Left kidney (tissue), 2 donors: ENCODE data around the gene PALMD. TPM values are rescaled to one million over a fixed set of nuclear protein-coding genes. Genes with fewer than 3 reads are reported as not detected.

ENCODE experiments used
- DNase-seq: peaks from one replicate; pipeline ENCODE4 v3.0.0-alpha.2; 2013
- polyA plus RNA-seq: library from polyadenylated mRNA; unstranded; fragments of 120-200 nt; gene quantifications from one replicate; pipeline ENCODE4 v1.2.1, GENCODE V29; 2013; ENCODE audit not compliant: insufficient read length

The PALMD gene
- polyA plus RNA-seq, 1 donor: 2.6 TPM

DNA sequence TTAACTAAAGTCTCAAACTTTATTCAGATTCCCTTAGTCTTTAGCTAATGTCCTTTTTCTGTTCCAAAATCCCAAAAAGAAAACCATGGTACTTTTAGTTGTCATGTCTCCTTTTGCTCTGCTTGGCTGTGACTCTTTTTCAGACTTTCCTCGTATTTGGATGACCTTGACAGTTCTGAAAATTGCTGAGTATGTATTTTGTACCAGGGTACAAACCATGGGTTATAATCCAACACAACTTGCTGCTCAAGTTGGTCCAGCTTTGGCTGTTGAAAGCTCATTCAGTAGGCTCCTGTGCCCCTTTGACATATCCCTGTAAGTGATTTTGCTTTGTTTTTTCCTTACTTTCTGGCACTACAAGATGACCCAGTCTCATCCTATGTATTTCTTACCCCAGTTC lies 51.7 kb downstream of the PALMD start:
- DNase-seq: no peak

DNA sequence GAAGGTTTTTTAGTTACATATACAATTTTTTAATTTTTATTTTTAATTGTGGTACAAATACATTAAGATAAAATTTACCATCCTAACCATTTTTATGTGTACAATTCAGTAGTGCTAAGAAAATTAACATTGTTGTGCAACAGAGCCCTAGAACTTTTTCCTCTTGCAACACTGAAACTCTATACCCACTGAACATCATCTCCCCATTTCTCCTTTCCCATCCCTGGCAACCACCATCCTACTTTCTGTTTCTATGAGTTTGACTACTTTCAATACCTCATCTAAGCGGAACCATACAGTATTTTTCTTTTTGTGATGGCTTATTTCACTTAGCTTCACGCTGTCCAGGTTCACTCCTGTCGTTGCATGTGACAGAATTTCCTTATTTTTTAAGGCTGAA lies 54.1 kb downstream of the PALMD start:
- no peak for DNase-seq

DNA sequence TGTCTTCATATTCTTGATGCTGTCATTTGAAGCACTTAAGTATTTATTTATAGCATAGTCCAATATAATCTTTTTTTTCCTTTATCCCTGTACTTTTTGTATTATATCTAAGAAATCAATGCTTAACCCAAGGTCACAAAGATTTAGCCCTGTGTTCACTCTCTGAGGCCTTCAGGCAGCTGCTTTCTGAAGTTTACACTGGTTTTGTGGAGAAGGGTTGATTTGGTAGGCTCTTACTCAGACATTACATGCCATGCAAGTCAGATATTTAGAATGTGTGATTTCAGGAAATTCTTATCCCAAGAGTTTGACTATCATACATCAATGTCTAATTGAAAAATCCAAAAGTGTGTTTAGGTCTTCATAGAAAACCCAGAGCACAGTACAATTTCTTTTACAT lies 56.3 kb downstream of the PALMD start:
- DNase-seq: no peak

DNA sequence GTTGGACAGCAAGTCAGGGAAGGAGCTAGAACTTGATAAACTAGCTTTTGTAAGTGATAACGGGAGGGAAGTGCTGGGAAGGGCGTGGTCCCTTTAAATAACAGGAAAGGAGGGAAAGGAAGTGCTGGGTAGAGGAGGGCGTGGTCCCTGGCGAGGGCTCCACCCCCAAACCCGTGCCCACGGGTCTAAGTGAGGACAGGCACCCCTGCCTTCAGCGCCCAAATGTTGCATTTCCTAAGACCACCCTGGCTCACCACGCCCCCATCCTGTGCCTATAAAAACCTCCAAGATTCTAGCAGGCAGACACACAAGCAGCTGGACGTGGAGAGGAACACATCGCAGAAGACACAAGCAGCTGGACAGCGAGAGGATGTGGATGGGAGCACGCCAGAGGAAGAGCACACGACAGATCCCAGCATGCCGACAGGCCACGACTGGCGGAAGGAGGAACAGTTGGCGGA lies 58.5 kb downstream of the PALMD start:
- DNase-seq: no peak

DNA sequence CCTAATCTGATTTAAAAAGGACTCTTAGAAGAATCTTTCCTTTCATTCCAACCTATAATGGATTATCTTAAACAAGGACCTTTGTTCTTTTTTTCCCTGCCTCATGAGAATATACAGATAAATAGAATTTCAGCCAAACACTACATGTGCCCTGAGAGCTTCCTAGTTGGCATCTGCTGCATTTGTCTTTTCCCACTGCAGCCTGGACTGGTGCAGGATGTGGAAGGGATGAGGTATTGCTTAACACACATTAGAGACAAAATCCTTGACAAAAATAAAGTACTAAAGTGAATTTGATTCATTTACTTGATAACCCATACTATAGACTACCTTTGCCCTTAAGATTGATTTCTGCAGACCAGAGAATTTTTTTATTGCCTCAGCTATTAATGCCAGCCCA lies 59.5 kb downstream of the PALMD start:
- DNase-seq: no peak

DNA sequence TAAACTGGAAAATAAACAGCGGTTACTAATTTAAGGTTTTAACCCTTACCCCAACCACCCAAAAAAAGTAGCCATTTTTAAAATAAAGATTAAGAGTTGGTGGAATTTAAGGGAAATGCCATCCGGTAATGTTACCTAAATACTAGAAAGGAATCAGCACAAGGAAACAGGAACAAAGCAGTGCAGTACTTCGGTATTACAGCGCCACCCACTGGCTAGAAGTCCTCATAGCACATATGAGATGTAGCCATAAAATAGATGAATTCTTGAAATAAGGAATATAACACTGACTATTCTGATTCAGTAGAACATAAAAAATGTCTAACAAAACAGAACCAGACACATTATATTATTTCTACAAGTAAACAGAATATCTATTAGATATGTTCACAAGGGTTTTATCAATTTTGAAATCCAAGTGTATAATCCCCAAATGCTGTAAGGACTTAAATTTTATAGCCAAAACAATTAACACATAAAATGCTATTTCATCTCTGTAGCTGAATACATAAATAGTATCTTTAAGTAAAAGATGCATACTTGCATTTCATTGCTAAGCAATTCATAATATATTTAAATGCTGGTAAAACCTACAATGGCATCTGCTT lies 61.7 kb downstream of the PALMD start:
- peak; percentile 71 for DNase-seq

DNA sequence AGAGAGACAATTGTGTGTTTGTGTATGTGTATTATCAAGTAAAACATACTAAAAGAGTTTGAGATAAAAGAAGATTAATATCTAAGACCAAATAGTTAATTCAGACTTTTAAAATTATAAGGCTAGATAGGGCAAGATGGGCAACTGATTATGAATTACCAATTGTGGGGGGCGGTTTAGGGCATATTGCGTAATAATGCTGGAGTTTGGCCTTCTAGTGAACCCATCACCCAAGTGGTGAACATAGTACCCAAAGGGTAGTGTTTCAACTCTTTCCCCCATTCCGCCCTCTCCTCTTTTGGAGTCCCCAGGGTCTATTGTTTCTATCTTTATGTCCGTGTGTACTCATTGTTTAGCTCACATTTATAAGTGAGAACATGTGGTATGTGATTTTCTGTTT lies 65.1 kb downstream of the PALMD start:
- no peak for DNase-seq

DNA sequence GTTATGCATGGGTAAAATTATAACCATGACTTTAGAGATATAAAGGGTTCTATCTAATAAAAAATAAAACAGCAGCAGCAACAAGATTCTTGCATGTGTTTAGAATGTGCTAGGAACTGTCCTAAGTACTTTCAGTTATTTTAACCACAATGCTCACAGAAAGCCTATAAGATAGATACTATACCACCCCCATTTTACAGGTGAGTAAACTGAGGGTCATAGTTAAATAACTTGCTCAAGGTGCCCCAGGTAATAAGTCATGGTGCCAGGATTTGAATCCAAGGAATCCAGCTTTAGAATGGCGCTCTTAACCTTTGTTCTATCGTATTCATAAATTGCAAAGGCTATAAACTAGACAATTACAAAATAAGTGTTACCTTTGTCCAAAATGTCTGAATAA lies 67.1 kb downstream of the PALMD start:
- no peak for DNase-seq

DNA sequence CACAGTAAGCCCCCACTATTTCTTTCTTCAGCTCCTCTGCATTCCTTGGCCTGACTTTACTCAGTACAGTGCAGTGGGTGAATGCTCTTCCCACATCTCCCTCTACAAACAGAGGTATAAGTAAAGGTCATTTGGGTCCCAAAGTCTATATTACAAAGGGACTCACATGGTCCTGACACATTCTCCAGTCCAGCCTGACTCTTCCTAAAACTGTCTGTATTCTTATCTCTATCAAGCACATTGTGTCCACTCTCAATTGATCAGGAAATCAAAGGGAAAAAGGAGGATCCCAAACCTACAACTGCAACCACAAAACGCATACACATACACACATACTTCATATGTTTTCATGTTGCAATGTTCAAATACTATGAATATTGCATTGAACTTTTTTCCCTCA lies 71.1 kb downstream of the PALMD start:
- DNase-seq: no peak

DNA sequence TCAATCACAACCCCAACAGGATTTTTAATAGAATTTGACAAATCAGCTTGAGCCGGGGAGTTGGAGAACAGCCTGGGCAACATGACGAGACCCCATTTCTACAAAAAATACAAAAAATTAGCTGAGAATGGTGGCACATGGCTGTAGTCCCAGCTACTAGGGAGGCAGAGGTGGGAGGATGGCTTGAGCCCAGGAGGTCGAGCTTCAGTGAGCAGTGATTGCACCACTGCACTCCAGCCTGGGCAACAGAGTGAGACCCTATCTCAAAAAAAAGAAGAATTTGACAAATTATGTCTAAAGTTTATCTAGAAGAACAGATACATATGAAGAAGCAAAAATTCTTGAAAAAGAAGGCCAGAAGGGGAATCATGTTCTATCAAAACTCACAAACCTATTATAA lies 77.3 kb downstream of the PALMD start:
- DNase-seq: no peak

DNA sequence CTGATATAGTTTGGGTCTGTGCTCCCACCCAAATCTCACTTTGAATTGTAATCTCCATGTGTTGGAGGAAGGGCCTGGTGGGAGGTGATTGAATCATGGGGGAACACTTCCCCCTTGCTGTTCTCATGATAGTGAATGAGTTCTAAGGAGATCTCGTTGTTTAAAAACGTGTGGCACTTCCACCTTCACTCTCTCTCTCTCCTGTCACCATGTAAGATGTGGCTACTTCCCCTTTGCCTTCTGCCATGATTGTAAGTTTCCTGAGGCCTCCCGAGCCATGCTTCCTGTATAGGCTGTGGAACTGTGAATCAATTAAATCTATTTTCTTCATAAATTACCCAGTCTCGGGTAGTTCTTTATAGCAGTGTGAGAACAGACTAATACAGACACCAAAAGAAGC lies 80.1 kb downstream of the PALMD start:
- DNase-seq: no peak

DNA sequence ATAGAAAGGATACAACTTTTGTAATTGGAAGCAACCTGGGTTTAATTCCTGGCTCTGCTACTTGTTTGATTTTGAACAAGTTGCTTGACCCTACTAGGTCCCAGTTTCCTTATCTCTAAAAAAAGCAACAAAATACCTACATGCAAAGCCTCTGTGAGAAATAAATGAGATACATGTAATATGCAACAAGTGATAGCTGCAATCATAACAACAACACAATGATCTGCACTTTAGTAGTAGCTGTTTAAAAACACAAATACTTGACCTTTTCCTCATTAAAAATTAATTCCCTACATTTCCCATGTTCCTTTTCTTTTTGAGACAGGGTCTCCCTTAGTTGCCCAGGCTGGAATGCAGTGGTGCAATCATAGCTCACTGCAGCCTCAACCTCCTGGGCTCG lies 80.5 kb downstream of the PALMD start:
- DNase-seq: no peak

DNA sequence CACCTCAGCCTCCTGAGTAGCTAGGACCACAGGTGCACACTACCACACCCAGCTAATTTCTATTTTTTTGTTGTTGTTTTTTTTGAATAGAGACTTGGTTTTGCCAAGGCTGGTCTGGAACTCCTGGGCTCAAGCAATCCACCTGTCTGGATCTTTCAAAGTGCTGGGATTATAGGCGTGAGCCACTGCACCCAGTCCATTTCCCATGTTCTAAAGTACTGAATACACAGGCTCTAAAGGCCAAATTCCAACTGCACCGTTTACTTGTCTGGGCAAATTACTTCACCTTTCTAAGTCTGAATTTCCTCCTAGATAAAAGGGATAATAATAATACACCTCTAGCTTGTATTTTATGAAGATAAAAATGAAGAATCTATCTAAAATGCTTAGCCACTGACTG lies 80.9 kb downstream of the PALMD start:
- DNase-seq: no peak

DNA sequence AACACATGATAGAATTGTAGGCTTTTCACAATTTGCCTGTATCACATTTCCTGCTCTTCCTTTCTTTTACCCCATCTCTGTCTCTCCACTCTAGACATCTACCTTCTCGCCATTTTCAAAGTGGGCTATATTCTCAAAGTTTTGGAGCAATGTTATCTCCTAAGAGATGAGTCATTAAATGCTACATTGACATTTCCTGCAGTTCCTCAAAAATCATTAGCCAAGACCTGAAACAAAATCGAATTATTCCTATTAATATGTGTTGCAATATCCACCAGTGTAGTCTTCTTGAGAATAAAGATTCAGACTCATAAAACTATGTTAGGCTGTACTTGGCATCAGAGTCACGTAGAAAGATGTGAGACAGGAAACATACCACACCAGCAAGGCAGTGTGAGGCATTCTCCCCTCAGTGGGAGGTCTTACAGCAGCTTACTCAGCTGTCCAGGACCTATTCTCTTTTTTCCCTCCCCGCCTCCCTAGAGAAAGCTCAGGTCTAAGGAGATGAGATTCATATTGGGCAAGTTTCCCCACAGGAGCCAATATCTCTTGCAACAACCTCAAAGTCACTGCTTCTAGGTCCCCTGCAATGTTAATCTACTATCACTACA lies 81.8 kb downstream of the PALMD start:
- DNase-seq: no peak

DNA sequence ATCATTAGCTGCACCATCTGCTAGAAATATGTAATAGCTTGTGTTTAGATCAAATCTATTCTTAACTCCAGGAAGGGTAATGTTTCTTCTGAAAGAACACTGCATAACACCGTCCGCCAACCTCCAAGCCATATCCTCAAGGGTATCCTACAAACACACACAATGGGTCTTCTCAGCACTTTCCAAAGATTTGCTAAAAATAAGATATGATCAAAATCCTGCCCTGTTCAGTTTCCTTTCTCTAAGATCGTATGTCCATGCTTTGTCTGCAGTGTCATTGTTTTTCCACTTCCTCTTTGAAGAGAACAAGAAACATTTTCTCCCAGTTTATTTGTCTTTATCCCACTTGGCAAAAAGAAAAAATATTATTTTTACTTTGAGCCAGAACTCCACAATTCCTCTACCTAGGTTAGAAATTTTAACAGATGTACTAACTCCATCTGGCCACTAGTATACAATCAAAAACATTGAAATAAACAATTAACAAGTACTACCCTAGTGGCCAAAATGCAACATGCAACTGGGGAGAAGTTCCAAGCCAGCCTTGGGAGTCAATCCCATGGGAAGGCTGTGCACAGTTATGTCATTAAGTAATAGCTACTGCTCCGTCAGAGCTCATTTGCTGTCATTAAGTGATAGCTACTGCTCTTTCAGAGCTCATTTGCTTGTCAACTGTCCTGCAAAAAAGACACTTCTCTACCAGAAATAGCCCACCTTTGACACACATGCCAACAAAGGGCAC lies 82.8 kb downstream of the PALMD start:
- DNase-seq: no peak

DNA sequence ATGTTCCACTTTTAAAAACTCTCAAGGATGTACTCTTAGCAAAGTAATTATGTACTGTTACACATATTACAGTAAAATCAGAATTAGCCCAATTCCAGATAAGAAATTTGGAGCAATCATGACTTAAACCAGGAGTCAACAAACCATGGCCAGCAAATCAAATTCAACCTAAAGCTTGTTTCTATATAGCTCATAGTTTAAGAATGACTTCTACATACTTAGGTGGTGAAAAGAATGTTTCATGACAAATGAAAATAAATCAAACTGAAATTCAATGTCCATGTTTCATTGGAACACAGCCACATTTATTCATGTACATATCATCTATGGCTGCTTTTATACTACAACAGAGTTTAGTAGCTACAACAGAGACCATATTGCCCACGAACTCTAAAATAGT lies 85.5 kb downstream of the PALMD start:
- no peak for DNase-seq

DNA sequence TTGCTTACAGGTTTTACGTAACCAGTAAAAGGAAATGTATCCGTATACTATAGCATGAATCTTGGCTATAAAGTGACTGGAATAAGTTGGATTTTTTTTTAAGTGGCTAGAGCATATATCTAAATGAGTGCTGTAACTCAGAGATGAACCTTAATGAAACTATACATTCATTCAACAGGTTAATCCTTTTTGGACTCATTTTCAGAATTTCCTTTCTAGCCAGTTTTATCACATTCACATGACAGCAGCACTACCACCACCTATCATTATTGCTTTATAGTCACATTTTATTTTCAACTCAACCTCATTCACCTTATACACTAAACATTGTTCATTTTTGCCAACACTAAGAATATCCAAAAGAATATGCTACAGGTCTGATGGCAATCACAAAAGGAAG lies 89.9 kb downstream of the PALMD start:
- DNase-seq: no peak

DNA sequence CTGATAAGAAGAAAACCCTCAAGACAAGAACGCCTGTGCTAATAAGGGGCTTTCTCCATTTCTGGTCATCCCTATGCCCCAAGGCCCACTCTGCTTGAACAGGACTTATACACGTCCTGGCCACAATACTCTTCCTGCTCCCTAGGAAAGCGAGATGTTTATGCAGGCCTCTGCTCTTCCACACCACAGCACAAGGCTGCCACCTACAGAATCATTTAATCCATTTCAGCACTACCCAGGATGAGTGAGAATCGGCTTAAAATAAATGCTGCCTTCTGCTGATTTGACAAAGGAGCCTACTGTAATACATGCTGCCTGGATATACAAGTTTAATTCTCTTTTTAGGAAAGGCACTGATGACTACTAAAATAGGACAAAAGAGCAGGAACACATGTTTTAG lies 91.1 kb downstream of the PALMD start:
- DNase-seq: peak; percentile 21

DNA sequence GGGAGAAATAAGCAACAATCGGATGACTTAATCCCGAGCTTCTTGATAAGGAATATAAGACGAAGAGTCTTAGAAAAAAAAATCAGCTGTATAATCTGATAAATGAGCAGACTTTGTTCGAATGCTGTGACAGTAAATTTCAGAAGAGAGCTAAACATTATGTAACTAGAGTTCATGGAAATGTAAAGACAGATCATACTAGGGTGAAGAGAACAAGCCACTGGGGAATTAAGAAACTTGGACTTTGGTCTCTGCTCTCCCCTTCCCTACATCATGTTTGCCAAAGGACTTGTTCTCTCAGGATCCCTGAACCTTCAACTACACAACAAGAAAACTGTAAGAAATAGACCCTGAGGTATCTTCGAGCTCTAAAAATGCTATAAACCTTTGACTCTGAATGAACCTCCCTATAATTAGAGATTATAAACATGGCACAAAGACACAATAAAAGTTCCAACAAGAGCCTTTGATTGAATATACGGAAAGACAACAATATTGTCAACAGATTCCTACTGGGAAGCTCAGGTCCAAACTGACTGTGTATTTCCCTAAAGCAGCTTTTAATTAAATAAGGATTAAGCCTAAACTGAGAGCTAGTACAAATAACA lies 93.0 kb downstream of the PALMD start:
- DNase-seq: no peak

DNA sequence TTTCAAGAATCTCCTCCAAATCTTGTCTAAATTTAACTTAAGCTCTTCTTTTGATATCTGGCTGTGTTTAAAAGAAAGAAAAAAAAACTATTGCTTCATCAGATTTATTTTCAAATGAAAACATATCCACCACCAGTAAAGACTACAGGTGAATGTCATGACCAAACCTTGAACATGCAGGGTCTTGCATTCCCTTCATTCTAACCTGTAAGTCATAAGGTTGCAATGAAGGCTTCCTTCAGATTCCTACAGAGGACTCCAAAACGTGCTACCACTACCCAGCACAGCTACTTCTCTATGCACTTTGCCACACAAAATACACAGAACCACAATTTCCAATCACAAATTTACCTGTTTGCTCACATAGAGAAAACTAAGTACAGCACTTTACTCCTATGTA lies 94.2 kb downstream of the PALMD start:
- no peak for DNase-seq
